Measurements from ENCODE around the gene VPS13A. TPM values are rescaled to one million over a fixed set of nuclear protein-coding genes. Genes with fewer than 3 reads are reported as not detected.
"Not testable (repeated sequence)": the region's sequence is repeated elsewhere in the genome, so short reads cannot be mapped to it uniquely, and the experiment has no call there.

The VPS13A gene
- total RNA-seq, 1 donor from 2014 or later = 18.8 TPM

- Histone ChIP-seq H3K36me3 (no peaks in the 10 kb centered on the region), H3K9me3 (no peaks in the 10 kb centered on the region), H3K27ac (no peak overlapping the region), H3K27me3 (no peaks in the 10 kb centered on the region), H3K4me3 (no peak overlapping the region), H3K4me1 (no peaks in the 10 kb centered on the region)
- DNase-seq (ENCODE audit: low spot score in 2 of 2) = no peak
- no peak for TF ChIP-seq CTCF (IDR thresholded peaks at IDR 0.05)
- intact Hi-C loops (cut with DNase I) = no loop called here
Measured at GRCh38 chr9:77440057-77440456, 262.7 kb downstream of the VPS13A start.

GRCh38 chr9:77441124-77441523, 263.8 kb downstream of the VPS13A start:
- H3K36me3 ChIP-seq; DNase-seq (ENCODE audit: low spot score in 2 of 2); H3K27ac ChIP-seq; H3K27me3 ChIP-seq; H3K4me3 ChIP-seq; intact Hi-C loops (cut with DNase I); H3K9me3 ChIP-seq; H3K4me1 ChIP-seq: not testable (repeated sequence)

- no peak for TF ChIP-seq CTCF (IDR thresholded peaks at IDR 0.05)
- no peak for DNase-seq (ENCODE audit: low spot score in 2 of 2)
- Histone ChIP-seq H3K27ac (no peak overlapping the region), H3K4me3 (no peak overlapping the region), H3K4me1 (no peaks in the 10 kb centered on the region), H3K9me3 (no peaks in the 10 kb centered on the region), H3K36me3 (no peaks in the 10 kb centered on the region), H3K27me3 (no peaks in the 10 kb centered on the region)
- intact Hi-C loops (cut with DNase I) = no loop called here
Measured at GRCh38 chr9:77442436-77442835, 265.1 kb downstream of the VPS13A start.

GRCh38 chr9:77447646-77448045, 270.3 kb downstream of the VPS13A start:
- H3K27ac ChIP-seq = no peak overlapping the region
- no peaks in the 10 kb centered on the region for H3K27me3 ChIP-seq
- H3K4me1 ChIP-seq = no peaks in the 10 kb centered on the region
- TF ChIP-seq CTCF (IDR thresholded peaks at IDR 0.05) = no peak
- intact Hi-C loops (cut with DNase I) = no loop called here
- no peak for DNase-seq (ENCODE audit: low spot score in 2 of 2)
- H3K9me3 ChIP-seq = no peaks in the 10 kb centered on the region
- H3K36me3 ChIP-seq = no peaks in the 10 kb centered on the region
- no peak overlapping the region for H3K4me3 ChIP-seq

GRCh38 chr9:77449240-77450084, 272.1 kb downstream of the VPS13A start:
- intact Hi-C loops (cut with DNase I) = no loop called here

More at GRCh38 chr9:77449240-77450084, 272.1 kb downstream of the VPS13A start:
- Histone ChIP-seq H3K4me1 (no peaks in the 10 kb centered on the region), H3K27me3 (no peaks in the 10 kb centered on the region), H3K4me3 (no peak overlapping the region), H3K27ac (no peak overlapping the region), H3K36me3 (no peaks in the 10 kb centered on the region), H3K9me3 (no peaks in the 10 kb centered on the region)
- DNase-seq (ENCODE audit: low spot score in 2 of 2) = no peak
- TF ChIP-seq CTCF (IDR thresholded peaks at IDR 0.05) = no peak

All from ascending aorta (tissue), 2 donors.